Measurements from ENCODE around the gene PSMA5.
"Not testable (repeated sequence)": the region's sequence is repeated elsewhere in the genome, so short reads cannot be mapped to it uniquely, and the experiment has no call there.

PSMA5 gene

GRCh38 chr1:109432336-109432735 lies 6.1 kb upstream of the PSMA5 start:
- no peak for DNase-seq

- no peak for DNase-seq
Measured at GRCh38 chr1:109427171-109427467, 871 bp upstream of the PSMA5 start.

- DNase-seq: no peak
Measured at GRCh38 chr1:109425391-109426280, 612 bp downstream of the PSMA5 start.

GRCh38 chr1:109423498-109423897 lies 2.8 kb downstream of the PSMA5 start:
- DNase-seq: no peak

- no peak for DNase-seq
Measured at GRCh38 chr1:109412551-109412950, 13.7 kb downstream of the PSMA5 start.

GRCh38 chr1:109404838-109405237 lies 21.4 kb downstream of the PSMA5 start:
- DNase-seq: no peak

GRCh38 chr1:109402025-109402424 lies 24.2 kb downstream of the PSMA5 start:
- DNase-seq: no peak

GRCh38 chr1:109400035-109400655 lies 26.1 kb downstream of the PSMA5 start:
- DNase-seq: no peak

- DNase-seq: peak; percentile 70
Measured at GRCh38 chr1:109399326-109399957, 26.8 kb downstream of the PSMA5 start.

GRCh38 chr1:109398343-109399225 lies 27.7 kb downstream of the PSMA5 start:
- DNase-seq: no peak

- DNase-seq: peak; percentile 98
Measured at GRCh38 chr1:109397581-109398342, 28.5 kb downstream of the PSMA5 start, which contains the start of gene SORT1. Gene SORT1 (minus strand): TSS chr1:109397918. CDS start chr1:109397892, 26 bp downstream.

GRCh38 chr1:109396871-109397580 lies 29.2 kb downstream of the PSMA5 start:
- no peak for DNase-seq

- no peak for DNase-seq
Measured at GRCh38 chr1:109396513-109396839, 29.8 kb downstream of the PSMA5 start.

- DNase-seq: no peak
Measured at GRCh38 chr1:109395602-109396512, 30.4 kb downstream of the PSMA5 start.

- not testable (repeated sequence) for DNase-seq
Measured at GRCh38 chr1:109395282-109395599, 31.0 kb downstream of the PSMA5 start.

- DNase-seq: no peak
Measured at GRCh38 chr1:109394591-109395281, 31.5 kb downstream of the PSMA5 start.

- DNase-seq: no peak
Measured at GRCh38 chr1:109393617-109394233, 32.5 kb downstream of the PSMA5 start.

- no peak for DNase-seq
Measured at GRCh38 chr1:109392788-109393616, 33.2 kb downstream of the PSMA5 start.

All from NCI-H1105 (cell line).